ENCODE data around the gene BAG3.

- TF ChIP-seq CTCF (IDR thresholded peaks at IDR 0.05; ENCODE audit: poor library complexity, severe bottlenecking) (no peak), EP300 (conservative IDR thresholded peaks at IDR 0.05; ENCODE audit: poor library complexity, severe bottlenecking) (no peak), RAD21 (conservative IDR thresholded peaks at IDR 0.05) (no peak), POLR2AphosphoS5 (IDR thresholded peaks at IDR 0.05) (no peak), EZH2 (IDR thresholded peaks at IDR 0.05; ENCODE audit: borderline replicate concordance, insufficient read depth, low read length, poor library complexity, severe bottlenecking) (no peak), REST (IDR thresholded peaks at IDR 0.05; ENCODE audit: borderline replicate concordance) (no peak), TAF1 (IDR thresholded peaks at IDR 0.05; ENCODE audit: low read depth) (no peak), SMC3 (conservative IDR thresholded peaks at IDR 0.05; ENCODE audit: poor library complexity) (no peak)
Observed at GRCh38 chr10:119614686-119615085, 36.5 kb upstream of the BAG3 start.

Data from neural cell (in vitro differentiated cells).